ENCODE results near the gene TMEM88. TPM values are rescaled to one million over a fixed set of nuclear protein-coding genes. Genes with fewer than 3 reads are reported as not detected.

TMEM88 gene
- total and polyA plus RNA-seq, 2 of the 8 experiments (the other 6 are each of a cell fraction or from before 2014, with no cell fraction given) = 0.69 to 8.8 TPM

DNA sequence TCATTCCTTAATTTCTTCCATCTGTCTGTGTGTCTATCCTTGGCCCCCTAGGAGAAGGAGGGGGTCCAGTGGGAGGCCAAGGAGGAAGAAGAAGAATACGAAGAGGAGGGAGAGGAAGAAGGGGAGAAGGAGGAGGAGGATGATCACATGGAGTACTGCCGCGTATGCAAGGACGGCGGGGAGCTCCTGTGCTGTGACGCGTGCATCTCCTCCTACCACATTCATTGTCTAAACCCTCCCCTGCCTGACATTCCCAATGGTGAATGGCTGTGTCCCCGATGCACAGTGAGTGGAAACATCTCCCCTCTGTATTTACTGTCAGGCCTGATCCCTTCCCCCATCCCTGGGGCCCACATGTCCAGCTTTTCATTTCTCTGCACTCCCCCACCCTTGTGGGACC is 40.0 kb downstream of the TMEM88 start:
- Histone ChIP-seq H3K36me3 (ENCODE audit: control insufficient read depth in 2 of 4, insufficient read depth in 4 of 4, low read length in 3 of 4) (peaks cover 0 to 9% (median 2%) of the 10 kb centered on the region in 4 experiments; a peak in 3 of 8 replicates), H2AK5ac (ENCODE audit: low read depth, low read length) (no peak overlapping the region), H4K5ac (ENCODE audit: insufficient read length, low read depth, low read length) (no peak overlapping the region), H3K27me3 (replicated peaks in 1 of 4; ENCODE audit: control insufficient read depth in 3 of 4, extremely low read depth in 1 of 4, insufficient read depth in 3 of 4, low read length in 3 of 4) (no peaks in the 10 kb centered on the region), H3K23ac (ENCODE audit: insufficient read length) (no peak overlapping the region), H3K4ac (replicated peaks; ENCODE audit: insufficient read length, low read depth, low read length) (no peak overlapping the region), H2AFZ (ENCODE audit: low read length) (no peak overlapping the region), H2BK5ac (ENCODE audit: low read depth, low read length) (no peak overlapping the region), H2BK15ac (ENCODE audit: low read length) (no peak overlapping the region), H3K27ac (ENCODE audit: low read depth, low read length) (no peak overlapping the region), H3K56ac (replicated peaks; ENCODE audit: insufficient read length, low read depth, low read length) (no peak overlapping the region), H2BK12ac (ENCODE audit: low read depth, low read length) (no peak overlapping the region), H3K9me3 (ENCODE audit: insufficient read depth in 2 of 2, low read depth in 1 of 2, low read length in 1 of 2) (no peaks in the 10 kb centered on the region; a peak in 1 of 4 replicates), H3K14ac (ENCODE audit: insufficient read length) (no peak overlapping the region), H3K23me2 (ENCODE audit: low read depth, low read length) (no peaks in the 10 kb centered on the region; the same call in 1 of the 2 replicates), H3K4me3 (ENCODE audit: extremely low read depth in 1 of 4, insufficient read depth in 2 of 4, low read depth in 3 of 4, low read length in 4 of 4) (no peak overlapping the region), H3K4me2 (ENCODE audit: insufficient read depth in 1 of 2, low read depth in 2 of 2, low read length in 2 of 2) (no peak overlapping the region), H3K9ac (replicated peaks in 1 of 4; ENCODE audit: extremely low read depth in 1 of 4, low read depth in 3 of 4, low read length in 3 of 4) (no peak overlapping the region), H3K4me1 (replicated peaks in 1 of 4; ENCODE audit: control insufficient read depth in 3 of 4, insufficient read depth in 4 of 4, low read length in 3 of 4) (peaks cover 0 to 1% (median 0%) of the 10 kb centered on the region in 4 experiments; a peak in 1 of 7 replicates), H3K18ac (ENCODE audit: extremely low read depth, low read length) (no peak overlapping the region), H2BK20ac (ENCODE audit: low read length) (no peak overlapping the region), H2BK120ac (replicated peaks; ENCODE audit: low read depth, low read length) (no peak overlapping the region), H4K91ac (replicated peaks; ENCODE audit: insufficient read length, low read length) (no peak overlapping the region), H3K79me1 (ENCODE audit: low read depth, low read length) (no peaks in the 10 kb centered on the region), H3K79me2 (ENCODE audit: control insufficient read depth in 1 of 2, insufficient read depth in 2 of 2, low read length in 2 of 2) (no peaks in the 10 kb centered on the region), H4K20me1 (replicated peaks in 1 of 2; ENCODE audit: control insufficient read depth in 1 of 2, insufficient read depth in 2 of 2, low read length in 2 of 2) (no peaks in the 10 kb centered on the region), H4K8ac (ENCODE audit: extremely low read depth, insufficient read depth, low read length) (no peak overlapping the region)
- 97% methylated on average over 8 of the region's 8 CpGs; no CpG with 5 or more reads in 1 of the 2 experiments for WGBS, 2 experiments (ENCODE audit: extremely low coverage in 1 of 2, insufficient coverage in 1 of 2, insufficient read length in 1 of 2, insufficient replicate concordance in 2 of 2, low coverage in 1 of 2, low lambda C conversion rate in 2 of 2, missing lambda C conversion rate in 1 of 2)
- no peak for FAIRE-seq
- ChIA-PET CTCF (ENCODE audit: partially characterized antibody) (interaction anchor here (0.5 to 0.6 kb wide), 3 partner anchors 25 to 156 kb away, joined by 3 read pairs; no protein-coding TSS in a partner anchor), POLR2A (ENCODE audit: partially characterized antibody) (no interaction called here)
- no peak for DNase-seq (ENCODE audit: low read depth in 1 of 2, low spot score in 2 of 2)
- TF ChIP-seq ASH2L (IDR thresholded peaks at IDR 0.05; ENCODE audit: low read length) (no peak), CTBP2 (IDR thresholded peaks at IDR 0.05; ENCODE audit: borderline replicate concordance, insufficient read depth, insufficient read length, low read length) (no peak), SIRT6 (IDR thresholded peaks at IDR 0.05; ENCODE audit: low read length) (no peak), CREB1 (IDR thresholded peaks at IDR 0.05) (no peak), JUN (IDR thresholded peaks at IDR 0.05; ENCODE audit: low read depth, low read length) (no peak), SIX5 (IDR thresholded peaks at IDR 0.05; ENCODE audit: low read depth, low read length) (no peak), SRF (IDR thresholded peaks at IDR 0.05; ENCODE audit: low read depth, low read length) (no peak), KDM5A (IDR thresholded peaks at IDR 0.05; ENCODE audit: low read length) (no peak), CTCF (IDR thresholded peaks at IDR 0.05; ENCODE audit: control extremely low read depth in 1 of 3, insufficient read depth in 1 of 3, low read depth in 1 of 3, low read length in 3 of 3) (no peak)
- TF ChIP-seq, protein P1, sequence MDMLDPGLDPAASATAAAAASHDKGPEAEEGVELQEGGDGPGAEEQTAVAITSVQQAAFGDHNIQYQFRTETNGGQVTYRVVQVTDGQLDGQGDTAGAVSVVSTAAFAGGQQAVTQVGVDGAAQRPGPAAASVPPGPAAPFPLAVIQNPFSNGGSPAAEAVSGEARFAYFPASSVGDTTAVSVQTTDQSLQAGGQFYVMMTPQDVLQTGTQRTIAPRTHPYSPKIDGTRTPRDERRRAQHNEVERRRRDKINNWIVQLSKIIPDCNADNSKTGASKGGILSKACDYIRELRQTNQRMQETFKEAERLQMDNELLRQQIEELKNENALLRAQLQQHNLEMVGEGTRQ (IDR thresholded peaks at IDR 0.05; ENCODE audit: low read length) = no peak
- TF ChIP-seq, protein P2, sequence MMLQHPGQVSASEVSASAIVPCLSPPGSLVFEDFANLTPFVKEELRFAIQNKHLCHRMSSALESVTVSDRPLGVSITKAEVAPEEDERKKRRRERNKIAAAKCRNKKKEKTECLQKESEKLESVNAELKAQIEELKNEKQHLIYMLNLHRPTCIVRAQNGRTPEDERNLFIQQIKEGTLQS (IDR thresholded peaks at IDR 0.05; ENCODE audit: insufficient read depth, low read depth, low read length) = no peak
